GM23248 (cell line): ENCODE data around the gene NOL4L. TPM values are rescaled to one million over a fixed set of nuclear protein-coding genes. Genes with fewer than 3 reads are reported as not detected.

Experiments used
- DNase-seq: peaks from one replicate; pipeline ENCODE4 v3.0.0-alpha.2; 2015
- H2AFZ ChIP-seq: fragments of 200-600 bp; sonication (generic); 2 replicates; pipeline ENCODE4 v1.6.1; 2016; ENCODE audit warnings: antibody characterized with exemption
- H3F3A ChIP-seq: fragments of 200-600 bp; sonication (generic); 2 replicates; pipeline ENCODE4 v1.6.1; 2016; ENCODE audit warnings: mild to moderate bottlenecking, antibody characterized with exemption, mixed run types; ENCODE audit not compliant: insufficient read depth
- H3K27ac ChIP-seq: fragments of 200-600 bp; sonication (generic); 2 replicates; pipeline ENCODE4 v1.5.1; 2016; ENCODE audit warnings: mild to moderate bottlenecking
- H3K27me3 ChIP-seq: fragments of 200-600 bp; sonication (generic); replicated peaks from 2 replicates; pipeline ENCODE4 v1.6.1; 2016; ENCODE audit warnings: mild to moderate bottlenecking; ENCODE audit not compliant: insufficient read depth
- H3K36me3 ChIP-seq: fragments of 200-600 bp; sonication (generic); 2 replicates; pipeline ENCODE4 v1.6.1; 2016; ENCODE audit warnings: low read depth, mild to moderate bottlenecking
- H3K4me1 ChIP-seq: fragments of 200-600 bp; sonication (generic); 2 replicates; pipeline ENCODE4 v1.6.1; 2016; ENCODE audit warnings: mild to moderate bottlenecking; ENCODE audit not compliant: insufficient read depth
- H3K4me2 ChIP-seq: fragments of 200-600 bp; sonication (generic); one replicate; pipeline ENCODE4 v1.6.1; 2016; ENCODE audit warnings: mild to moderate bottlenecking; ENCODE audit not compliant: unreplicated experiment
- H3K4me3 ChIP-seq: fragments of 200-600 bp; sonication (generic); 2 replicates; pipeline ENCODE4 v1.5.1; 2016; ENCODE audit warnings: mild to moderate bottlenecking
- H3K79me2 ChIP-seq: fragments of 200-600 bp; sonication (generic); 2 replicates; pipeline ENCODE4 v1.6.1; 2016; ENCODE audit warnings: mild to moderate bottlenecking; ENCODE audit not compliant: insufficient read depth
- H3K9ac ChIP-seq: fragments of 200-600 bp; sonication (generic); 2 replicates; pipeline ENCODE4 v1.6.1; 2016; ENCODE audit warnings: mild to moderate bottlenecking
- H3K9me2 ChIP-seq: fragments of 200-600 bp; sonication (generic); 2 replicates; pipeline ENCODE4 v1.6.1; 2016; ENCODE audit warnings: mixed run types, mild to moderate bottlenecking, moderate library complexity; ENCODE audit not compliant: insufficient read depth
- H3K9me3 ChIP-seq: fragments of 200-600 bp; sonication (generic); one replicate; pipeline ENCODE4 v1.6.1; 2017; ENCODE audit warnings: low read depth
- H4K20me1 ChIP-seq: fragments of 200-600 bp; sonication (generic); 2 replicates; pipeline ENCODE4 v1.6.0; 2016; ENCODE audit not compliant: insufficient read depth
- EZH2 ChIP-seq: fragments of 200-600 bp; sonication (generic); IDR thresholded peaks from 2 replicates; pipeline ENCODE4 v1.6.1; 2018; ENCODE audit warnings: antibody characterized with exemption, mild to moderate bottlenecking; ENCODE audit not compliant: insufficient read depth, poor library complexity, severe bottlenecking
- EZH2phosphoT487 ChIP-seq: fragments of 200-600 bp; sonication (generic); IDR thresholded peaks from 2 replicates; pipeline ENCODE4 v1.6.1; 2018; ENCODE audit warnings: antibody characterized with exemption, moderate library complexity, mild to moderate bottlenecking, low read depth; ENCODE audit not compliant: insufficient read depth
- WGBS, 2 experiments: methylation state at CpG; one replicate each; pipeline ENCODE4 v1.1.6; 2015 to 2017; ENCODE audit warnings: low lambda C conversion rate in 2 of 2, low coverage in 1 of 2; ENCODE audit errors: missing lambda C conversion rate in 2 of 2; 5-methylcytosine and 5-hydroxymethylcytosine counted together
- in situ Hi-C: fragments of 300-500 bp; cut with MboI; formaldehyde crosslinking; loops from 2 replicates; pipeline ENCODE4 v1.15.0; 2020
- polyA plus RNA-seq: library from polyadenylated mRNA; unstranded; fragments of >200 nt; fragmentation: Nextera tagmentation; extraction: Ambion mirVana; gene quantifications from 2 replicates; pipeline ENCODE4 v1.2.1, GENCODE V29; 2016
- total RNA-seq: library from RNA; depleted of rRNA; stranded (reverse); fragments of >200 nt; shearing (Covaris generic); gene quantifications from 2 replicates; pipeline ENCODE4 v1.2.3, GENCODE V29; 2014

Gene NOL4L
- total and polyA plus RNA-seq, 2 experiments from 2014 or later: 5.2 to 7.9 TPM

DNA sequence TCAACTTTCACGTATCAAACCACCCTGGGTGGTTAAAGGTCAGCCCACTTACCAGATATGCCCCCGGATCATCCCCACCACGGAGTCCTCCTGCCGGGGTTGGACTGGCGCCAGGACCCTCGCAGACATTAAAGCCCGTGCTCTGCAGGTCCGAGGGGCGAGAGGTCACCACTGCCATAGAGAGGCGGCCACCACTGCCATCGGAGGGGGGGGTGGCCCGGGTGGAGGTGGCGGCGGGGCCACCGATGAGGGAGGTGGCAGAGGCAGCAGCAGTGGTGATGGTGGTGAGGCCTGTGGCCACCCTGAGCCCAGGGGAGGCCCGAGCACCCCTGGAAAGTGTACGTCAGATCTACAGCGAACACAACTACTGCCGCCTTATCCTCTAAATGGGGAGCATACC, 150.7 kb downstream of the NOL4L start:
- Histone ChIP-seq H3K79me2 (0 out of 2 replicates have a peak, but pooled peaks cover 6% of the 10 kb centered on the region), H3K9ac (no peak overlapping the region), H3K4me1 (peaks cover 8% of the 10 kb centered on the region), H3K9me3 (no peaks in the 10 kb centered on the region), H3K27ac (no peak overlapping the region), H3K9me2 (no peaks in the 10 kb centered on the region), H3K4me3 (no peak overlapping the region), H3K27me3 (no peaks in the 10 kb centered on the region), H3K36me3 (peaks cover 84% of the 10 kb centered on the region), H3K4me2 (no peak overlapping the region), H4K20me1 (no peaks in the 10 kb centered on the region), H3F3A (peaks cover 17% of the 10 kb centered on the region), H2AFZ (no peak overlapping the region)
- TF ChIP-seq EZH2phosphoT487 (no peak), EZH2 (no peak)
- no peak for DNase-seq
- WGBS, 2 experiments: 76 to 85% methylated on average over 10 to 19 of the region's 19 CpGs
- in situ Hi-C loops: no loop called here

DNA sequence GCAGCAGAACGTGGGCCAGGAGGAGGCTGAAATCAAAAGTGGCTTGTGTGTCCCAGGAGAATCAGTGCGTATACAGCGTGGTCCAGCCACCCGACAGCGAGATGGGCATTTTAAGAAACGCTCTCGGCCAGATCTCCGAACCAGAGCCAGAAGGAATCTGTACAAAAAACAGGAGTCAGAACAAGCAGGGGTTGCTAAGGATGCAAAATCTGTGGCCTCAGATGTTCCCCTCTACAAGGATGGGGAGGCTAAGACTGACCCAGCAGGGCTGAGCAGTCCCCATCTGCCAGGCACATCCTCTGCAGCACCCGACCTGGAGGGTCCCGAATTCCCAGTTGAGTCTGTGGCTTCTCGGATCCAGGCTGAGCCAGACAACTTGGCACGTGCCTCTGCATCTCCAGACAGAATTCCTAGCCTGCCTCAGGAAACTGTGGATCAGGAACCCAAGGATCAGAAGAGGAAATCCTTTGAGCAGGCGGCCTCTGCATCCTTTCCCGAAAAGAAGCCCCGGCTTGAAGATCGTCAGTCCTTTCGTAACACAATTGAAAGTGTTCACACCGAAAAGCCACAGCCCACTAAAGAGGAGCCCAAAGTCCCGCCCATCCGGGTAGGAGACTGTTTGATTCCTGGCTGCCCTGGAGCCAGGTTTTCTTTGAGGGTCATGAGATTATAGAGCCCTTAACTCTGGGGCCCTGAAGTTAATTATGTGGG, 151.7 kb downstream of the NOL4L start:
- in situ Hi-C loops: no loop called here
- no peaks in the 10 kb centered on the region for H4K20me1 ChIP-seq
- DNase-seq: no peak
- H3K4me2 ChIP-seq: no peak overlapping the region
- H3K4me3 ChIP-seq: no peak overlapping the region
- H3K9me3 ChIP-seq: no peaks in the 10 kb centered on the region
- H3K36me3 ChIP-seq: peaks cover 87% of the 10 kb centered on the region
- peaks cover under 1% of the 10 kb centered on the region; the same call in 1 of the 2 replicates for H3K4me1 ChIP-seq
- H3K27ac ChIP-seq: no peak overlapping the region
- H3K27me3 ChIP-seq: no peaks in the 10 kb centered on the region
- H3K9me2 ChIP-seq: no peaks in the 10 kb centered on the region
- TF ChIP-seq EZH2 (no peak), EZH2phosphoT487 (no peak)
- WGBS, 2 experiments: 89% methylated on average over 20 of the region's 20 CpGs
- no peak overlapping the region for H2AFZ ChIP-seq
- 0 out of 2 replicates have a peak, but pooled peaks cover 6% of the 10 kb centered on the region for H3K79me2 ChIP-seq
- H3F3A ChIP-seq: peaks cover 9% of the 10 kb centered on the region
- H3K9ac ChIP-seq: no peak overlapping the region

DNA sequence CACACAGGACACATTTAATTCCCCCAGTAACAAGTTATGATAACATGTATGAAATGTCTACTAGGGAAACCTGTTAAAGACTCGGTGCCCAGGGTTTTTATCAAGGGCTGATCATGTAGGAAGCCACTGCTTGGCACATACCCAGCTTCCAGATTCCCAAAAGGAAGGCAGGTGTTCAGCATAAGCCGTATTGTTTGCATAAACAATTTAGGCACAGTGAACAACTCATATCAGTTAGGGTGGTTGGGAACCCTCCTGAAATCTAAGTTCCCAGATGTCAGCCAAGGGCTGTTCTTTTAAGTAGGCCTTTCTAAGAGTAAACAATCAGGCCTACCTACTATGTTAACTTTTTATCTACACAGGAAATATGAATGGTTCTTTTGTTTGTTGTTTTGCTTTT, 152.9 kb downstream of the NOL4L start:
- Histone ChIP-seq H3F3A (no peaks in the 10 kb centered on the region), H3K27me3 (no peaks in the 10 kb centered on the region), H3K4me1 (no peaks in the 10 kb centered on the region), H2AFZ (no peak overlapping the region), H3K9ac (no peak overlapping the region), H3K79me2 (peaks cover 18% of the 10 kb centered on the region), H3K9me3 (no peaks in the 10 kb centered on the region), H3K36me3 (peaks cover 76% of the 10 kb centered on the region), H4K20me1 (no peaks in the 10 kb centered on the region), H3K9me2 (no peaks in the 10 kb centered on the region), H3K4me3 (no peak overlapping the region), H3K4me2 (no peak overlapping the region), H3K27ac (no peak overlapping the region)
- TF ChIP-seq EZH2: no peak
- TF ChIP-seq EZH2phosphoT487: no peak
- no peak for DNase-seq
- in situ Hi-C loops: no loop called here
- WGBS, 2 experiments: 98 to 100% methylated on average over 2 of the region's 2 CpGs

DNA sequence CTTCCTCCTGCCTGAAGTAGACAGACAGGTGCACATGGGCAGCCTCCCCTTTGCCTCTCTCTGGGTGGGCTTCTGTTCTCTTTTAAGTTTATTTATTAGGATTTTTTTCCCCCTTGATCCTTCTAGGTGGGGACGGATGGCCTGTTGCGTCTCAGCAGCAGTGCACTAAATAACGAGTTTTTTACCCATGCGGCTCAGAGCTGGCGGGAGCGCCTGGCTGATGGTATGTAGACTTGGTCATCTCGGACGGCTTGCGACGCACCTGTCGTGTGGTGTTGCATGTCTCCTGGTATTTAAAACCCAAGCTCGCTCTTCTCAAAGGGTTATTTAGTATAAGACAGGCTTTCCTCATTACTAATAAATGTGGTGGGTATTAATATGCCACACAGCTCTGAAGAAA, 153.7 kb downstream of the NOL4L start:
- H3K4me3 ChIP-seq: no peak overlapping the region
- DNase-seq: no peak
- peaks cover 26% of the 10 kb centered on the region for H3K79me2 ChIP-seq
- no peak overlapping the region for H2AFZ ChIP-seq
- no peaks in the 10 kb centered on the region for H4K20me1 ChIP-seq
- H3K27me3 ChIP-seq: no peaks in the 10 kb centered on the region
- H3K4me2 ChIP-seq: no peak overlapping the region
- in situ Hi-C loops: no loop called here
- H3K9me3 ChIP-seq: no peaks in the 10 kb centered on the region
- H3K9ac ChIP-seq: no peak overlapping the region
- TF ChIP-seq EZH2 (no peak), EZH2phosphoT487 (no peak)
- no peaks in the 10 kb centered on the region for H3F3A ChIP-seq
- H3K36me3 ChIP-seq: peaks cover 67% of the 10 kb centered on the region
- 90 to 92% methylated on average over 12 of the region's 12 CpGs for WGBS, 2 experiments
- no peaks in the 10 kb centered on the region for H3K4me1 ChIP-seq
- no peaks in the 10 kb centered on the region for H3K9me2 ChIP-seq
- no peak overlapping the region for H3K27ac ChIP-seq
